GM12878 (cell line): ENCODE data around the gene GSTM2. TPM values are rescaled to one million over a fixed set of nuclear protein-coding genes. Genes with fewer than 3 reads are reported as not detected.

Source experiments
- ATF3 ChIP-seq: IDR thresholded peaks from 2 replicates; pipeline ENCODE4 v1.6.1; 2011; ENCODE audit warnings: low read depth, mild to moderate bottlenecking, low read length, moderate library complexity, borderline replicate concordance; ENCODE audit errors: extremely low read depth
- CHD4 ChIP-seq: fragments of 200-600 bp; sonication (generic); IDR thresholded peaks from 2 replicates; pipeline ENCODE4 v1.6.1; 2016; ENCODE audit warnings: mild to moderate bottlenecking
- CUX1 ChIP-seq: IDR thresholded peaks from 2 replicates; pipeline ENCODE4 v1.6.1; 2012; ENCODE audit warnings: improper control_type of control experiment, low read depth, low read length; ENCODE audit not compliant: insufficient replicate concordance
- E2F8 ChIP-seq: fragments of 450-650 bp; IDR thresholded peaks from 2 replicates; pipeline ENCODE4 v1.6.1; 2018; ENCODE audit warnings: mild to moderate bottlenecking, low read depth, moderate library complexity; ENCODE audit not compliant: partially characterized antibody
- EZH2 ChIP-seq: IDR thresholded peaks from 2 replicates; pipeline ENCODE4 v1.6.1; 2012; ENCODE audit warnings: low read depth, mild to moderate bottlenecking, control low read depth, inconsistent platforms, low read length, borderline replicate concordance; ENCODE audit not compliant: control insufficient read depth
- HDAC2 ChIP-seq: fragments of 200-600 bp; sonication (generic); IDR thresholded peaks from 2 replicates; pipeline ENCODE4 v1.6.1; 2017
- LARP7 ChIP-seq: fragments of 450-650 bp; IDR thresholded peaks from 2 replicates; pipeline ENCODE4 v1.6.1; 2017; ENCODE audit warnings: mild to moderate bottlenecking
- NR2C2 ChIP-seq: IDR thresholded peaks from 2 replicates; pipeline ENCODE4 v1.6.1; 2011; ENCODE audit warnings: borderline replicate concordance, low read depth; ENCODE audit not compliant: control insufficient read depth, insufficient read length
- USF1 ChIP-seq: IDR thresholded peaks from 2 replicates; pipeline ENCODE4 v1.6.1; 2011; ENCODE audit warnings: borderline replicate concordance, low read depth, mild to moderate bottlenecking, moderate library complexity, mixed read lengths, low read length; ENCODE audit not compliant: insufficient read depth; ENCODE audit errors: extremely low read length
- ZBTB33 ChIP-seq: fragments of 450-650 bp; IDR thresholded peaks from 2 replicates; pipeline ENCODE4 v1.6.1; 2017; ENCODE audit warnings: mild to moderate bottlenecking
- ZBTB40 ChIP-seq: fragments of 450-650 bp; IDR thresholded peaks from 2 replicates; pipeline ENCODE4 v1.6.1; 2016; ENCODE audit warnings: mild to moderate bottlenecking, moderate library complexity, borderline replicate concordance
- polyA plus RNA-seq, 11 experiments: library from polyadenylated mRNA; depleted of rRNA in 4 of 11; unstranded in 6 of 11; stranded (reverse) in 5 of 11; fragments of >200 nt; fragmentation: Nextera tagmentation in 4 of 11; fragmentation: Illumina TruSeq in 1 of 11; extraction: Ambion mirVana in 4 of 11; extraction: Trizol in 1 of 11; gene quantifications; 1 replicate in 1 of 11; 2 replicates in 10 of 11; pipeline versions ENCODE4 v1.2.1 to v1.2.3, GENCODE V29; 2011 to 2016; ENCODE audit warnings: inconsistent platforms in 2 of 11, missing spikeins in 2 of 11, low read depth in 1 of 11
- total RNA-seq, 4 experiments: library from RNA; depleted of rRNA in 3 of 4; stranded (reverse); fragments of >200 nt in 3 of 4; fragmentation: Illumina TruSeq in 1 of 4; extraction: Trizol in 1 of 4; gene quantifications; 2 replicates each; pipeline versions ENCODE4 v1.2.1 to v1.2.3, GENCODE V29; 2013 to 2021

The GSTM2 gene
- total and polyA plus RNA-seq, 10 of the 15 experiments (the other 5 are each of a cell fraction or from before 2014, with no cell fraction given) = 8.3 to 32.3 (median 20.2) TPM

GRCh38 chr1:109619576-109620400 is 48.1 kb upstream of the GSTM2 start, which contains the start of the genes AMPD2 and GNAT2 (continued):
- TF ChIP-seq ZBTB40 (no peak), EZH2 (no peak), HDAC2 (no peak), LARP7 (peak; percentile 72), USF1 (peak; percentile 78), ZBTB33 (no peak), ATF3 (0 out of 2 replicates have a peak, but pooled peaks have one; percentile 11), E2F8 (no peak), CUX1 (no peak), CHD4 (no peak), NR2C2 (no peak)
